ENCODE results near the gene FGF14. TPM values are rescaled to one million over a fixed set of nuclear protein-coding genes. Genes with fewer than 3 reads are reported as not detected.

FGF14 gene
- total RNA-seq, 1 donor from 2014 or later: not detected

- H3K27me3 ChIP-seq (ENCODE audit: control insufficient read depth, insufficient read depth, low read length): no peaks in the 10 kb centered on the region
- TF ChIP-seq CTCF (IDR thresholded peaks at IDR 0.05; ENCODE audit: insufficient read depth, low read length, poor library complexity, severe bottlenecking): no peak
- no peak for DNase-seq (ENCODE audit: low read depth)
- H3K4me3 ChIP-seq (ENCODE audit: low read depth, low read length): no peak overlapping the region
- H3K36me3 ChIP-seq (ENCODE audit: control insufficient read depth, insufficient read depth, low read length): no peaks in the 10 kb centered on the region
These were observed 705.9 kb downstream of the FGF14 start for GRCh38 chr13:101695870-101696516.

DNA sequence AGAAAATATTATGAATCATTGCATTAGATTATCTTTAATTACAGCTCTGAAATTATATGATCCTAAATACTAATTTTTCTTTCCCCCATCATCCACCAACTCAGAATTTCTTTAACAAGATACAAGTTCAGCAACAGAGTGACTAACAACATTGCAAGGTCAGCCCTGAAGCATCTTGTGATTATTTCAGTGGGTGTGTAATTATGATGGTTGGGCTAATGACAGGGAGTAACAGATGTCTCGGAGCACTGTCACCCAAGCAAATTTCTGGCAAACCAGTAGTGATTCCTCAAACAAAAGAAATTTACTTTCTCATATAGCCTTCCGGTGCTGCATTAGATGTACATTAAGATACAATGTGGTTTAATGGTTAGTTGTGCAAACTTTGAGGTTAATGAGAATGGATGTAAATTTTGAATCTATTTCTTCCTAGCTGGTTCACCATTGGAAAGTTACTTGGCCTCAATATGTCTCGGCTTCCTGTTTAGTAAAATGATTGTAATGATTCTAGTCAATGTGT is 710.4 kb downstream of the FGF14 start:
- no peak for TF ChIP-seq CTCF (IDR thresholded peaks at IDR 0.05; ENCODE audit: insufficient read depth, low read length, poor library complexity, severe bottlenecking)
- Histone ChIP-seq H3K4me3 (ENCODE audit: low read depth, low read length) (no peak overlapping the region), H3K36me3 (ENCODE audit: control insufficient read depth, insufficient read depth, low read length) (no peaks in the 10 kb centered on the region), H3K27me3 (ENCODE audit: control insufficient read depth, insufficient read depth, low read length) (no peaks in the 10 kb centered on the region)
- no peak for DNase-seq (ENCODE audit: low read depth)

DNA sequence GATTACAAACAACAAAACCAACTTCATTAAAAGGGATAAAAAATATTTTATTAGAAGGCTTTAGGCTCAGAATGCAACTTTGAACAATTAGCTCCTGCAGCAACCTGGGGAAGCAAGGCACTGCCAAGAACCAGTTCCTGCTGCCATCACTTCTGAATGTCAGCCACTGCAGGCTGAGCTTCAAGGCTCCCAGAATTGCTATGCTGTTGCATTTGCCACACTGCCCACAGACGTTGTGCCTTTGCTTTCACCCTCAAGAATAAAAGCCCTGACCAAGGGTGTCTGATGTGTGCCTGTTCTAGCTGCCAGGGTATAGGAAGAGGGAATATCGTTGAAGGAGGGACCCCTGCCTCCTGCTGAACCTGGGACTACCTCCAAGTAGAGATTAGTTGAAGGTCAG is 711.0 kb downstream of the FGF14 start:
- H3K36me3 ChIP-seq (ENCODE audit: control insufficient read depth, insufficient read depth, low read length): no peaks in the 10 kb centered on the region
- no peak for TF ChIP-seq CTCF (IDR thresholded peaks at IDR 0.05; ENCODE audit: insufficient read depth, low read length, poor library complexity, severe bottlenecking)
- no peak for DNase-seq (ENCODE audit: low read depth)
- H3K4me3 ChIP-seq (ENCODE audit: low read depth, low read length): no peak overlapping the region
- no peaks in the 10 kb centered on the region for H3K27me3 ChIP-seq (ENCODE audit: control insufficient read depth, insufficient read depth, low read length)

DNA sequence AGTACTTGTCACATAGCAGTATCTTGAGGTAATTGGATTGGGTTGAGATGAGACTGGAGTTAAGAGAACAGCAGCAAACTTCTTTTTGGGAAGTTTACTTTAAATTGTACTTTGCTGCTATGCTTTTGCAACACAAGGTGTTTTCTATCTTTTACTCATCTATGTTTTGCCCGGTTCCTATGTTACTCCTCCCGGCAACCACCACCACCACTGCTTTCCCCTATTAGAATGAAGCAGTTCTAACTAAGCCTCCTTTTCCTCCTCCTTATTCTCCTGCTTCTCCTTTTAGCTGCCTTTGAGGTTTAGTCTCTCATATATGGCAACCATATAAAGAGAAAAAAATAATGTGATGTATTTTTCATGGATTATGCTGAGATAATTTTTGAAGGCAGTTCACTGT is 715.8 kb downstream of the FGF14 start:
- no peak for DNase-seq (ENCODE audit: low read depth)
- Histone ChIP-seq H3K4me3 (ENCODE audit: low read depth, low read length) (no peak overlapping the region), H3K27me3 (ENCODE audit: control insufficient read depth, insufficient read depth, low read length) (no peaks in the 10 kb centered on the region), H3K36me3 (ENCODE audit: control insufficient read depth, insufficient read depth, low read length) (no peaks in the 10 kb centered on the region)
- no peak for TF ChIP-seq CTCF (IDR thresholded peaks at IDR 0.05; ENCODE audit: insufficient read depth, low read length, poor library complexity, severe bottlenecking)

- Histone ChIP-seq H3K4me3 (ENCODE audit: low read depth, low read length) (no peak overlapping the region), H3K27me3 (ENCODE audit: control insufficient read depth, insufficient read depth, low read length) (no peaks in the 10 kb centered on the region), H3K36me3 (ENCODE audit: control insufficient read depth, insufficient read depth, low read length) (no peaks in the 10 kb centered on the region)
- TF ChIP-seq CTCF (IDR thresholded peaks at IDR 0.05; ENCODE audit: insufficient read depth, low read length, poor library complexity, severe bottlenecking): no peak
- no peak for DNase-seq (ENCODE audit: low read depth)
These were observed 720.0 kb downstream of the FGF14 start for GRCh38 chr13:101681834-101682233.
